NOMO-1 (cell line): ENCODE measurements around the gene BMPR1A.
"Not testable (repeated sequence)": the region's sequence is repeated elsewhere in the genome, so short reads cannot be mapped to it uniquely, and the experiment has no call there.

Source experiments
- DNase-seq, 2 experiments: peaks; one replicate each; lab custom pipeline; 2025; ENCODE audit not compliant: unreplicated experiment in 2 of 2; lab: John Stamatoyannopoulos, UW

BMPR1A gene

GRCh38 chr10:86833969-86834368 is 77.5 kb downstream of the BMPR1A start:
- no peak for DNase-seq

- DNase-seq, result no peak
These were observed 79.6 kb downstream of the BMPR1A start for GRCh38 chr10:86836044-86836443.

- DNase-seq, result no peak
These were observed 81.2 kb downstream of the BMPR1A start for GRCh38 chr10:86837663-86838062.

GRCh38 chr10:86840498-86840897 is 84.1 kb downstream of the BMPR1A start:
- no peak for DNase-seq

GRCh38 chr10:86846088-86846487 is 89.7 kb downstream of the BMPR1A start:
- no peak for DNase-seq

- peak; percentile 49 to 73 for DNase-seq
These were observed 92.3 kb downstream of the BMPR1A start for GRCh38 chr10:86848747-86849146.

- no peak for DNase-seq
These were observed 92.9 kb downstream of the BMPR1A start for GRCh38 chr10:86849181-86849894.

GRCh38 chr10:86850481-86850880 is 94.1 kb downstream of the BMPR1A start:
- no peak for DNase-seq

GRCh38 chr10:86851328-86852207 is 95.1 kb downstream of the BMPR1A start:
- no peak for DNase-seq

- not testable (repeated sequence) for DNase-seq
These were observed 97.2 kb downstream of the BMPR1A start for GRCh38 chr10:86853582-86853981.

GRCh38 chr10:86855513-86855912 is 99.1 kb downstream of the BMPR1A start:
- DNase-seq, result no peak

GRCh38 chr10:86856156-86856555 is 99.7 kb downstream of the BMPR1A start:
- no peak for DNase-seq

- no peak for DNase-seq
These were observed 100.8 kb downstream of the BMPR1A start for GRCh38 chr10:86857128-86857721.

GRCh38 chr10:86858011-86858410 is 101.6 kb downstream of the BMPR1A start:
- no peak for DNase-seq

- DNase-seq, result no peak
These were observed 104.9 kb downstream of the BMPR1A start for GRCh38 chr10:86861351-86861750.

- DNase-seq, result no peak
These were observed 106.0 kb downstream of the BMPR1A start for GRCh38 chr10:86862373-86862772.

- no peak for DNase-seq
These were observed 106.5 kb downstream of the BMPR1A start for GRCh38 chr10:86862786-86863483.

- DNase-seq, result no peak
These were observed 107.0 kb downstream of the BMPR1A start for GRCh38 chr10:86863484-86863842.

- DNase-seq, result not testable (repeated sequence)
These were observed 108.8 kb downstream of the BMPR1A start for GRCh38 chr10:86865011-86865811.

- no peak for DNase-seq
These were observed 110.7 kb downstream of the BMPR1A start for GRCh38 chr10:86867149-86867548.
